Loucy (cell line): ENCODE data around the gene SEC31B.
A peak's percentile ranks its signal among the peaks of the same experiment; 100 is the strongest.

ENCODE experiments used
- H2AFZ ChIP-seq: fragments of 200-600 bp; sonication (generic); 2 replicates; pipeline ENCODE4 v1.6.0; 2016; ENCODE audit warnings: antibody characterized with exemption, mild to moderate bottlenecking, low read length, moderate library complexity
- H3F3A ChIP-seq: fragments of 200-600 bp; 2 replicates; pipeline ENCODE4 v1.6.0; 2016; ENCODE audit warnings: antibody characterized with exemption, low read depth, mild to moderate bottlenecking
- H3K27me3 ChIP-seq: fragments of 200-600 bp; sonication (generic); 2 replicates; pipeline ENCODE4 v1.6.1; 2014; ENCODE audit warnings: low read length, mild to moderate bottlenecking; ENCODE audit not compliant: insufficient read depth, poor library complexity, severe bottlenecking
- H3K36me3 ChIP-seq: fragments of 200-600 bp; sonication (generic); 2 replicates; pipeline ENCODE4 v1.6.1; 2016; ENCODE audit warnings: low read length; ENCODE audit not compliant: insufficient read depth
- H3K4me1 ChIP-seq: fragments of 200-600 bp; sonication (generic); 2 replicates; pipeline ENCODE4 v1.5.1; 2014; ENCODE audit warnings: low read length, mild to moderate bottlenecking; ENCODE audit not compliant: insufficient read depth, poor library complexity, severe bottlenecking
- H3K4me2 ChIP-seq: fragments of 200-600 bp; sonication (generic); 2 replicates; pipeline ENCODE4 v1.6.0; 2014; ENCODE audit warnings: antibody characterized with exemption, low read length, low read depth, mild to moderate bottlenecking; ENCODE audit not compliant: poor library complexity, severe bottlenecking
- H3K4me3 ChIP-seq: fragments of 200-600 bp; sonication (generic); 2 replicates; pipeline ENCODE4 v1.5.1; 2014; ENCODE audit warnings: low read length, mild to moderate bottlenecking, mixed read lengths; ENCODE audit not compliant: poor library complexity, severe bottlenecking
- H3K79me2 ChIP-seq: fragments of 200-600 bp; sonication (generic); 2 replicates; pipeline ENCODE4 v1.6.1; 2014; ENCODE audit warnings: low read length; ENCODE audit not compliant: insufficient read depth
- H3K9ac ChIP-seq: fragments of 200-600 bp; sonication (generic); 2 replicates; pipeline ENCODE4 v1.6.0; 2014; ENCODE audit warnings: mild to moderate bottlenecking, low read depth, low read length, moderate library complexity; ENCODE audit not compliant: poor library complexity, severe bottlenecking
- H3K9me2 ChIP-seq: fragments of 200-600 bp; sonication (generic); replicated peaks from 2 replicates; pipeline ENCODE4 v1.6.1; 2016; ENCODE audit warnings: low read depth, low read length, mixed read lengths
- H3K9me3 ChIP-seq: fragments of 200-600 bp; sonication (generic); 2 replicates; pipeline ENCODE4 v1.6.1; 2014; ENCODE audit warnings: mild to moderate bottlenecking, antibody characterized with exemption, low read length, low read depth; ENCODE audit not compliant: insufficient read depth
- H4K20me1 ChIP-seq: fragments of 200-600 bp; sonication (generic); 2 replicates; pipeline ENCODE4 v1.6.0; 2014; ENCODE audit warnings: antibody characterized with exemption, low read length, mild to moderate bottlenecking; ENCODE audit not compliant: insufficient read depth, poor library complexity, severe bottlenecking
- CTCF ChIP-seq: fragments of 200-600 bp; sonication (generic); conservative IDR thresholded peaks from 2 replicates; pipeline ENCODE4 v1.5.1; 2014; ENCODE audit warnings: mild to moderate bottlenecking, antibody characterized with exemption, low read length
- EZH2phosphoT487 ChIP-seq: fragments of 200-600 bp; IDR thresholded peaks from 2 replicates; pipeline ENCODE4 v1.6.1; 2018; ENCODE audit warnings: antibody characterized with exemption, mild to moderate bottlenecking, moderate library complexity, borderline replicate concordance

The SEC31B gene

GRCh38 chr10:100529475-100530298 lies 10.0 kb upstream of the SEC31B start, which contains the start of gene NDUFB8:
Gene NDUFB8 (minus strand): TSS chr10:100529871. CDS start chr10:100529851, 20 bp downstream.
- H3K36me3 ChIP-seq: peaks cover 26% of the 10 kb centered on the region; the same call in 1 of the 2 replicates
- H3K4me1 ChIP-seq: peaks cover 46% of the 10 kb centered on the region
- H3K4me2 ChIP-seq: peak within 1 kb of the TSS; percentile 86
- TF ChIP-seq CTCF: no peak
- TF ChIP-seq EZH2phosphoT487: no peak
- peak within 1 kb of the TSS; percentile 92 for H2AFZ ChIP-seq
- peaks cover 20% of the 10 kb centered on the region for H4K20me1 ChIP-seq
- peak within 1 kb of the TSS; percentile 95 for H3K9ac ChIP-seq
- H3K9me2 ChIP-seq: no peaks in the 10 kb centered on the region
- H3K4me3 ChIP-seq: peak within 1 kb of the TSS; percentile 86
- H3K9me3 ChIP-seq: no peaks in the 10 kb centered on the region
- H3K79me2 ChIP-seq: peaks cover 55% of the 10 kb centered on the region
- no peaks in the 10 kb centered on the region for H3F3A ChIP-seq
- no peaks in the 10 kb centered on the region for H3K27me3 ChIP-seq

- TF ChIP-seq EZH2phosphoT487: no peak
- TF ChIP-seq CTCF: no peak
Observed at GRCh38 chr10:100528921-100529474, 9.3 kb upstream of the SEC31B start.

GRCh38 chr10:100528123-100528886 lies 8.6 kb upstream of the SEC31B start:
- no peaks in the 10 kb centered on the region for H3K9me2 ChIP-seq
- H3K4me2 ChIP-seq: peak overlapping the region; percentile 86
- H3K36me3 ChIP-seq: peaks cover 40% of the 10 kb centered on the region; the same call in 1 of the 2 replicates
- H3K9me3 ChIP-seq: no peaks in the 10 kb centered on the region
- peak overlapping the region; percentile 86 for H3K4me3 ChIP-seq
- H2AFZ ChIP-seq: no peak overlapping the region
- peak overlapping the region; percentile 95 for H3K9ac ChIP-seq
- no peaks in the 10 kb centered on the region for H3F3A ChIP-seq
- peaks cover 20% of the 10 kb centered on the region for H4K20me1 ChIP-seq
- H3K4me1 ChIP-seq: peaks cover 39% of the 10 kb centered on the region
- no peaks in the 10 kb centered on the region for H3K27me3 ChIP-seq
- peaks cover 65% of the 10 kb centered on the region for H3K79me2 ChIP-seq
- TF ChIP-seq CTCF (no peak), EZH2phosphoT487 (no peak)

More at GRCh38 chr10:100528921-100529474, 9.3 kb upstream of the SEC31B start:
- Histone ChIP-seq H3K9ac (peak overlapping the region; percentile 95), H3K9me3 (no peaks in the 10 kb centered on the region), H3K4me2 (peak overlapping the region; percentile 86), H3K36me3 (peaks cover 33% of the 10 kb centered on the region; the same call in 1 of the 2 replicates), H3K4me1 (peaks cover 39% of the 10 kb centered on the region), H3F3A (no peaks in the 10 kb centered on the region), H3K27me3 (no peaks in the 10 kb centered on the region), H3K79me2 (peaks cover 62% of the 10 kb centered on the region), H3K4me3 (peak overlapping the region; percentile 86), H4K20me1 (peaks cover 20% of the 10 kb centered on the region), H3K9me2 (no peaks in the 10 kb centered on the region), H2AFZ (peak overlapping the region; percentile 92)
